ENCODE results near the gene CCNA2.

The CCNA2 gene

DNA sequence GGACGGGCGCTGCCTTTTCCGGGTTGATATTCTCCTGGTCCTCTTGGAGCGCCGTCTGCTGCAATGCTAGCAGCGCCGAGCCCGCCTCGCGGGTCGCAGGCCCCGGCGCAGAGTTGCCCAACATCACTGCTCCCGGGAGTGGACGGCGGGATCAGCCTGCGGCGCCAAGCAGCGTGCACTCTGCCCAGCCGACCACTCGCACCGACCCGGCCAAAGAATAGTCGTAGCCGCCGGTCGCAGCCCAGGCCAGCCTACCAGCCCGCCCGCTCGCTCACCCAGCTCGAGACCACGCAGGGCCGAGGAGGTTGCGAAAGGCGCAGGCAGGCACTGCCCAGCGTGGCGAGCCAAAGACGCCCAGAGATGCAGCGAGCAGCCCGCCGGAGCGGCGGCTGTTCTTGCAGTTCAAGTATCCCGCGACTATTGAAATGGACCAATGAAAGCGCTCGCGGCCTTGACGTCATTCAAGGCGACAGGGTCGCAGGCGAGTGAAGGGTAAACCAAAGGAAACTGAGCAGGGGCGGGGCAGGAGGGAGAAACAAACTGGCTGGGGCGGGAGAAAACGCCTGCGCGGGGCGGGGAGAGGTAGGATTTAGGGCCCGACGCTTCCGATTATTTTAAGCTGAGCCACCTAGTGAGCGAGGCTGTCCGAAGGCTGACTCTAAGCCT is at the start of gene CCNA2:
Gene CCNA2 (minus strand): TSS at position 379 of the 666 bp plus-strand sequence. CDS start 255 bp downstream, at position 124.
- H3K4me3 Mint-ChIP-seq: peak within 1 kb of the TSS; percentile 99
- H3K36me3 Mint-ChIP-seq (ENCODE audit: low read depth): peaks cover 46% of the 10 kb centered on the region
- no peaks in the 10 kb centered on the region for H3K9me3 Mint-ChIP-seq

DNA sequence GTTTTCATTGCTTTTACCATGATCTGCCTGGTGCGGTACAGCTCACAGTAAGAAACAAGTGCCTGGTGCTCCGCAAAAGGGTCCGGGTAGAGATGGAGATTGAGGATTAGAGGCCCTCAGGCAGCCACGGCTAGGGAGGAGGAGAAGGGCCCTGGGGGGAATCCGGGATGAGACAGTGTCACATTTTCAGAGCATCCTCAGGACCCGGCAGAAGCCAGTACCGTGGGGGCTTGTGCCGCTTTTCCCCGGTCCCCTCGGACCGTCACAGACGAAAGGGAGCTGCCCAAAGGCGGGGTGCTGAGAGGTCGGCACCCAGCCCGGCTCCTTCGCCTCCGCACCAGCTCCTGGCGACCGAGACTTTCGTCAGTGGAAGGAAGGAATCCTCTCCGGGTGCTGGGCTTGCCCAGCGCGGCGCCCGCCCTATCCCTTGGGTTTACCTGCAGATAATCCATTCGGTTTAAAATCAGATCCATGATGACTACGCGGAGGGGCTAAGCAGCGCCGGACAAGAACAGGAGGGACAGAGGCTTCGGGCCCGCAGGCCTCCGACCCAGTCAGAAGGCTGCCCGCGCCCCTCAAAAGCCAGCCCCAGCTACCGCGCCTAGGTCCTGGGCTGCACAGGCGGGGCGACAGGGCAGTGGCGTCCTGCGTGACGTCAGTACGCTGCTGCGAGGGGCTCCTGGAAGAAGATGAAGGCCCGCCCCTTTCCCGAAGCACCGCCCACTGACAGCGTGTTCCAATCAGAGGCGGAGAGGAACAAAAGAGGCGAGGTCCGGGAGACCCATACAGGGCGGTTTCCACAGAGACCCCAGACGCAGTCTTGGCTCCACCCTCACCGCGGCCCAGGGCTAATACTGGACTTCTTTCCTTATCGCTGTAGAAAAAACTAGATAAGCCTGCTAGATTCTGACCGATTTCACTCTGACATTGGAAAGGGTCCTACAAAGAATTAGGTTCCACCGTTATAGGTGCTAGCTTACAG is 46.4 kb upstream of the CCNA2 start, which contains the start of gene BBS7:
Gene BBS7 (minus strand): TSS at position 634 of the 982 bp plus-strand sequence. CDS start 161 bp downstream, at position 473.
- H3K36me3 Mint-ChIP-seq (ENCODE audit: low read depth): peaks cover 18% of the 10 kb centered on the region
- H3K4me1 Mint-ChIP-seq: peaks cover 18% of the 10 kb centered on the region
- DNase-seq (peak; percentile 98), ATAC-seq (peak; percentile 98)
- H3K4me3 Mint-ChIP-seq: peak within 1 kb of the TSS; percentile 94
- no peaks in the 10 kb centered on the region for H3K9me3 Mint-ChIP-seq
- peak within 1 kb of the TSS; percentile 84 for H3K27ac Mint-ChIP-seq
- H3K27me3 Mint-ChIP-seq: peaks cover 26% of the 10 kb centered on the region

More for the DNA sequence above, at the start of gene CCNA2:
- Mint-ChIP-seq H3K4me1 (peaks cover 37% of the 10 kb centered on the region), H3K27ac (peak within 1 kb of the TSS; percentile 84), H3K27me3 (no peaks in the 10 kb centered on the region)
- DNase-seq (peak; percentile 96), ATAC-seq (peak; percentile 94)

DNA sequence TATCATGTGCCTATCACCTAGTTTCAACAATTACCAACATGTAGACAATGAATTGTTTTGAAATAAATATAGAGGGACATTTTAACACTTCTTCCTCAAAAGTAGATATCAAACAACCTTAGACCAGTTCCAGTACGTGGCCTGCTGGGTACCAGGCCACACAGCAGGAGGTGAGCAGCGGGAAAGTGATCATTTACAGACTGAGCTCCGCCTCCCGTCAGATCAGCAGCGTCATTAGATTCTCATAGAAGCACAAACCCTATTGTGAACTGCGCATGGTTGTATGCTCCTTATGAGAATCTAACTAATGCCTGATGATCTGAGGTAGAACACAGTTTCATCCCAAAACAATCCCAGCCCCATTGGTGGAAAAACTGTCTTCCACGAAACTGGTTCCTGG is 40.1 kb upstream of the CCNA2 start:
- Mint-ChIP-seq H3K36me3 (ENCODE audit: low read depth) (peaks cover 34% of the 10 kb centered on the region), H3K9me3 (no peaks in the 10 kb centered on the region), H3K4me1 (peaks cover 16% of the 10 kb centered on the region), H3K27ac (no peak overlapping the region), H3K27me3 (no peaks in the 10 kb centered on the region), H3K4me3 (no peak overlapping the region)
- DNase-seq (no peak), ATAC-seq (no peak)

GRCh38 chr4:121861426-121861825 is 37.7 kb upstream of the CCNA2 start:
- Mint-ChIP-seq H3K27ac (no peak overlapping the region), H3K4me3 (no peak overlapping the region), H3K36me3 (ENCODE audit: low read depth) (peaks cover 32% of the 10 kb centered on the region), H3K27me3 (no peaks in the 10 kb centered on the region), H3K9me3 (no peaks in the 10 kb centered on the region), H3K4me1 (peaks cover 13% of the 10 kb centered on the region)
- no peak for DNase-seq
- ATAC-seq: no peak

DNA sequence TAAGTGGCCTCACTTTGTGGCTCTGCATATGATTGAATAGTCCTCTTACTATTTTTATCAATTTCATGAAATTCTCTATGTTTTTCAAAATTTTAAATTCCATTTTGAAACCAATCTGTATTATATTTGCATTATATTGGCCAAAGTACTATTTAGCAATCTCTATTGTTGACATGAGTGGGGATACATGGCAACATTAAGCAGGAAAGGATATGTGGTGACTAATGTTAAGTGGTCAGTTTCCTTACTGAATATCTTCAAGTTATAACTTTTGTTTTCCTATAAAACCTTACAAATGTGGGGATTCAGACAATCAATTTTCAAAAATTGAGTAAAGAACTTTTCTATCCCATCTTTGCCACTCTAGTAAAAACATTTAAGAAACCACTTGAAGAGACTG is 36.4 kb upstream of the CCNA2 start:
- Mint-ChIP-seq H3K4me3 (no peak overlapping the region), H3K9me3 (no peaks in the 10 kb centered on the region)

GRCh38 chr4:121851354-121851753 is 27.7 kb upstream of the CCNA2 start:
- no peaks in the 10 kb centered on the region for H3K9me3 Mint-ChIP-seq
- no peak overlapping the region for H3K4me3 Mint-ChIP-seq
- peaks cover 15% of the 10 kb centered on the region for H3K36me3 Mint-ChIP-seq (ENCODE audit: low read depth)
- H3K4me1 Mint-ChIP-seq: no peaks in the 10 kb centered on the region
- ATAC-seq: no peak
- no peak overlapping the region for H3K27ac Mint-ChIP-seq
- no peak for DNase-seq
- H3K27me3 Mint-ChIP-seq: no peaks in the 10 kb centered on the region

More for the DNA sequence above, 36.4 kb upstream of the CCNA2 start:
- ATAC-seq (no peak), DNase-seq (no peak)
- H3K27ac Mint-ChIP-seq: no peak overlapping the region
- H3K27me3 Mint-ChIP-seq: no peaks in the 10 kb centered on the region
- peaks cover 13% of the 10 kb centered on the region for H3K4me1 Mint-ChIP-seq
- peaks cover 24% of the 10 kb centered on the region for H3K36me3 Mint-ChIP-seq (ENCODE audit: low read depth)

GRCh38 chr4:121846662-121847061 is 23.0 kb upstream of the CCNA2 start:
- H3K4me3 Mint-ChIP-seq: no peak overlapping the region
- no peak overlapping the region for H3K27ac Mint-ChIP-seq
- ATAC-seq (no peak), DNase-seq (no peak)
- H3K36me3 Mint-ChIP-seq (ENCODE audit: low read depth): peaks cover 25% of the 10 kb centered on the region
- H3K4me1 Mint-ChIP-seq: no peaks in the 10 kb centered on the region
- no peaks in the 10 kb centered on the region for H3K27me3 Mint-ChIP-seq
- H3K9me3 Mint-ChIP-seq: no peaks in the 10 kb centered on the region

GRCh38 chr4:121842862-121843261 is 19.2 kb upstream of the CCNA2 start:
- Mint-ChIP-seq H3K4me1 (no peaks in the 10 kb centered on the region), H3K4me3 (no peak overlapping the region), H3K27ac (no peak overlapping the region), H3K9me3 (no peaks in the 10 kb centered on the region), H3K27me3 (no peaks in the 10 kb centered on the region), H3K36me3 (ENCODE audit: low read depth) (peaks cover 34% of the 10 kb centered on the region)
- no peak for ATAC-seq
- DNase-seq: no peak

DNA sequence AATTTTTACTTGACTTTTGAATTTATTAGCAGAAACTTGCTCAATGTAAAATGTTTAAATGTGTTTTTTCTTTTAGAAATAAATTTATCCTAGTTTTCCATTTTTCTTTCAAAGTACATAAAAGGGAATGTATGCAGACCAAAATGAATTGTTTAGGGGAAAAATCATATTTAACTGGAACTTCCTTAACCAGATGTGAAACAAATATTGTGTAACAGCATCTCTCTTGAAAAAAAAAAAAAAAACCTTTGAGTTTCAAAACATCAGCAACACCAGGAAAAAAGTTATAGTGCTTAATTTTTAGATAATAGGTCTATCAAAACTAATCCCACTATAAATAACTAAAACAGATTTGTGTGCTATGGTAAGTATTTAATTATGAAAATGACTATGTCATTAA is 14.5 kb upstream of the CCNA2 start:
- ATAC-seq: no peak
- no peaks in the 10 kb centered on the region for H3K27me3 Mint-ChIP-seq
- no peak for DNase-seq
- no peak overlapping the region for H3K4me3 Mint-ChIP-seq
- H3K4me1 Mint-ChIP-seq: no peaks in the 10 kb centered on the region
- H3K27ac Mint-ChIP-seq: no peak overlapping the region
- H3K36me3 Mint-ChIP-seq (ENCODE audit: low read depth): peaks cover 27% of the 10 kb centered on the region
- no peaks in the 10 kb centered on the region for H3K9me3 Mint-ChIP-seq

- H3K36me3 Mint-ChIP-seq (ENCODE audit: low read depth): peaks cover 12% of the 10 kb centered on the region
- ATAC-seq (no peak), DNase-seq (no peak)
- no peaks in the 10 kb centered on the region for H3K27me3 Mint-ChIP-seq
- H3K9me3 Mint-ChIP-seq: no peaks in the 10 kb centered on the region
- H3K4me3 Mint-ChIP-seq: no peak overlapping the region
- H3K27ac Mint-ChIP-seq: no peak overlapping the region
- H3K4me1 Mint-ChIP-seq: no peaks in the 10 kb centered on the region
These were observed 5.8 kb upstream of the CCNA2 start for GRCh38 chr4:121829511-121829910.

DNA sequence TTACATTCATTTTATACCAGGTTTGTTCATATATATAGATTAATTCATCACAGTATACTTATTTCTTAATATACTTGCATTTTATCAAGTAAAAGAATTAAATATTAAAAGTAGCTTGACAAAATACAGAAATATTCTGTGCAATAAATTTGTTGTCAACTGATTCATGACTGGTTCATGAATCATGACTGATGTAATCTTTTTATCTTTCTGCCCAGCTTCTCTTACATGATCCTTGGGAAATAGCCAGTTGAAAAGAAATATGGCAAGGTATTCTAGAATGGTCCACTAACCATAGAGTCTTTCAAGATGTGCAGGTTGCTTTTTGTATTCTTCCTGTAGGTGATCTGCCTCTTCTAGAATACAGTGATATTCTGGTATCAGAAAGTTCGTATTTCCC is 4.2 kb upstream of the CCNA2 start:
- ATAC-seq (no peak), DNase-seq (no peak)
- H3K27me3 Mint-ChIP-seq: no peaks in the 10 kb centered on the region
- H3K27ac Mint-ChIP-seq: no peak overlapping the region
- H3K4me1 Mint-ChIP-seq: peaks cover 8% of the 10 kb centered on the region
- H3K4me3 Mint-ChIP-seq: no peak overlapping the region
- peaks cover 16% of the 10 kb centered on the region for H3K36me3 Mint-ChIP-seq (ENCODE audit: low read depth)
- H3K9me3 Mint-ChIP-seq: no peaks in the 10 kb centered on the region

- Mint-ChIP-seq H3K27me3 (no peaks in the 10 kb centered on the region), H3K4me3 (no peak overlapping the region), H3K27ac (no peak overlapping the region), H3K9me3 (no peaks in the 10 kb centered on the region), H3K36me3 (ENCODE audit: low read depth) (peaks cover 34% of the 10 kb centered on the region), H3K4me1 (peaks cover 30% of the 10 kb centered on the region)
- DNase-seq (no peak), ATAC-seq (no peak)
These were observed 1.3 kb upstream of the CCNA2 start for GRCh38 chr4:121824950-121825349.

DNA sequence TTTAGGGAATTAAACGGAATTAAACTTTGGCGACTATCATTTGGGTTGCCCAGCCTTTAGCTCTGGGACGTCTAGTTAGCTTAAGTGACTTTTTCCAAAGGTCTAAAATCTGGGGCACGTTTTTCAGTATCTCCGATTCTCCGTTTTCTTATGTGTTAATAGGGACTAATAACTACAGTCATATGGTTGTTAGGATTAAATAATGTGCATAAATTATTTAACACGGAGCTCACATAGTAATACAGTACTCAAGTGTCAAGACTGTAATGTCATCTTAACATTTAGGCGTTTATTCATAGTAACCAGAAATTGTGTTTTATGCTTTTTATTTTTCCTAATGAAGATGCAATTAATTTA is 466 bp upstream of the CCNA2 start:
- H3K27ac Mint-ChIP-seq: peak overlapping the region; percentile 84
- ATAC-seq: no peak
- H3K36me3 Mint-ChIP-seq (ENCODE audit: low read depth): peaks cover 40% of the 10 kb centered on the region
- H3K4me3 Mint-ChIP-seq: peak overlapping the region; percentile 99
- DNase-seq: no peak
- no peaks in the 10 kb centered on the region for H3K9me3 Mint-ChIP-seq
- H3K4me1 Mint-ChIP-seq: peaks cover 34% of the 10 kb centered on the region
- H3K27me3 Mint-ChIP-seq: no peaks in the 10 kb centered on the region

DNA sequence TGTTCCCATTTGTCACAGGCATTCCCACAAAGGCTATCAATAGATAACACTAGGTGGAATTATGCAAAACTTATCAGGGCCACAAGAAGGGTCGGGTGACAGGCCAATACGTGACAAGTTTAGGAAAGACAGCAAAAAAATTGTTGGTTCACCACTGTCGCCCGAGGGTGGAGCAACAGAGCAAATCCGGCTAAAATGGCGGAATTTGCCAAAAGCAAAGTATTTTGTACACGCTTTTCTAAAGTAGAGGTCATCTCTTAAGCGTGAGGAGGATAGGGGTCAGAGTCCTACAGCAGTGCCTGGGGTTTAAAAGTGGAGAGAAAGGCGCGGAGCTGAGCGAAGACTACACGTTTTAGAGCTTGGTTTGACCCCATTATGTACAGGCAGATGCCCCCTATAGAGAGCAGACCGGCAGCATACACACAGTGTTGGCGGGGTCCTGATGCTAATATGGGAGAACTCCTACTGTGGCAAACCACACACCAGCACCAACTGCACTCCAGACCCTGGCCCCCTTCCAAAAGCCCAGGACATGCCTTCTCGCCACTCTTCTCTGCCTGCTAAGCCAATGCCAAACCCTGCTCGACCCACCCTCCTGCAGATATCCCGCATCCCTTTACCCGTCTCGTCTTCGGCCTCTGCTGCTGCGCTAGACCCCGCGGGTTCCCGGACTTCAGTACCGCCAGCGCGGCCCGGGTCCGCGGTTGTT is 733 bp downstream of the CCNA2 start:
- Mint-ChIP-seq H3K27me3 (no peaks in the 10 kb centered on the region), H3K9me3 (no peaks in the 10 kb centered on the region), H3K36me3 (ENCODE audit: low read depth) (peaks cover 50% of the 10 kb centered on the region), H3K27ac (peak overlapping the region; percentile 84), H3K4me3 (peak overlapping the region; percentile 99), H3K4me1 (peaks cover 37% of the 10 kb centered on the region)
- peak; percentile 45 for ATAC-seq
- peak; percentile 39 for DNase-seq
